OCI-LY1 (cell line): Measurements from ENCODE around the gene DENND5A.

Experiments used
- EZH2 ChIP-seq: fragments of 200-600 bp; sonication (generic), shearing (Covaris generic); IDR thresholded peaks from 2 replicates; pipeline ENCODE4 v1.8.0; 2017; ENCODE audit warnings: borderline replicate concordance, mixed run types, mild to moderate bottlenecking, antibody characterized with exemption, low read length, moderate library complexity, mixed read lengths
- TF ChIP-seq, protein P1 (sequence below): fragments of 200-600 bp; sonication (generic), shearing (Covaris generic); IDR thresholded peaks from 2 replicates; pipeline ENCODE4 v1.5.1; 2017; ENCODE audit warnings: mild to moderate bottlenecking, antibody characterized with exemption, low read length, moderate library complexity, mixed read lengths

- TF ChIP-seq, protein P1, sequence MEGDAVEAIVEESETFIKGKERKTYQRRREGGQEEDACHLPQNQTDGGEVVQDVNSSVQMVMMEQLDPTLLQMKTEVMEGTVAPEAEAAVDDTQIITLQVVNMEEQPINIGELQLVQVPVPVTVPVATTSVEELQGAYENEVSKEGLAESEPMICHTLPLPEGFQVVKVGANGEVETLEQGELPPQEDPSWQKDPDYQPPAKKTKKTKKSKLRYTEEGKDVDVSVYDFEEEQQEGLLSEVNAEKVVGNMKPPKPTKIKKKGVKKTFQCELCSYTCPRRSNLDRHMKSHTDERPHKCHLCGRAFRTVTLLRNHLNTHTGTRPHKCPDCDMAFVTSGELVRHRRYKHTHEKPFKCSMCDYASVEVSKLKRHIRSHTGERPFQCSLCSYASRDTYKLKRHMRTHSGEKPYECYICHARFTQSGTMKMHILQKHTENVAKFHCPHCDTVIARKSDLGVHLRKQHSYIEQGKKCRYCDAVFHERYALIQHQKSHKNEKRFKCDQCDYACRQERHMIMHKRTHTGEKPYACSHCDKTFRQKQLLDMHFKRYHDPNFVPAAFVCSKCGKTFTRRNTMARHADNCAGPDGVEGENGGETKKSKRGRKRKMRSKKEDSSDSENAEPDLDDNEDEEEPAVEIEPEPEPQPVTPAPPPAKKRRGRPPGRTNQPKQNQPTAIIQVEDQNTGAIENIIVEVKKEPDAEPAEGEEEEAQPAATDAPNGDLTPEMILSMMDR = no peak
- no peak for TF ChIP-seq EZH2
These were observed 46.0 kb downstream of the DENND5A start for GRCh38 chr11:9219115-9219514.
